ENCODE results near the gene TSEN15. TPM values are rescaled to one million over a fixed set of nuclear protein-coding genes. Genes with fewer than 3 reads are reported as not detected.

Gene TSEN15
- total and polyA plus RNA-seq, 10 of the 15 experiments (the other 5 are each of a cell fraction or from before 2014, with no cell fraction given) = 21.1 to 136 (median 70.2) TPM

GRCh38 chr1:184112176-184112948, 60.8 kb downstream of the TSEN15 start:
- ChIA-PET POLR2A (interaction anchor here (0.6 to 0.7 kb wide), 2 partner anchors 48 to 1413 kb away, joined by 3 read pairs; no protein-coding TSS in a partner anchor), RAD21 (ENCODE audit: unreplicated experiment) (no interaction called here), SMC1A (ENCODE audit: uncharacterized antibody, unreplicated experiment) (interaction anchor here (1.1 kb wide), 1 partner anchor 10 kb away, joined by 3 read pairs; no protein-coding TSS in a partner anchor), CTCF (interaction anchor here (0.7 to 1.7 kb wide), 3 partner anchors 10 to 552 kb away, joined by 3 to 4 read pairs (median 4); no protein-coding TSS in a partner anchor)
- in situ Hi-C loops (cut with MboI) (no loop called here), intact Hi-C loops (cut with micrococcal nuclease; ENCODE audit: unreplicated experiment) (no loop called here)
- Histone ChIP-seq H3K4me1 (ENCODE audit: control insufficient read depth, insufficient read depth, low read length) (no peaks in the 10 kb centered on the region), H2AFZ (ENCODE audit: control insufficient read depth, low read depth, low read length) (no peak overlapping the region), H4K20me1 (ENCODE audit: control insufficient read depth, insufficient read depth) (no peaks in the 10 kb centered on the region), H3K9me3 (replicated peaks; ENCODE audit: control insufficient read depth, insufficient read depth, low read length) (no peaks in the 10 kb centered on the region), H3K36me3 (ENCODE audit: control insufficient read depth in 2 of 2, insufficient read depth in 2 of 2, low read length in 1 of 2) (no peaks in the 10 kb centered on the region), H3K27ac (ENCODE audit: control insufficient read depth, insufficient read depth) (no peak overlapping the region), H3K27me3 (replicated peaks in 1 of 2; ENCODE audit: control insufficient read depth in 2 of 2, insufficient read depth in 2 of 2, low read length in 1 of 2) (no peaks in the 10 kb centered on the region; a peak in 1 of 4 replicates), H3K79me2 (ENCODE audit: control insufficient read depth, insufficient read depth, low read length) (no peaks in the 10 kb centered on the region), H3K4me2 (ENCODE audit: control insufficient read depth, insufficient read depth) (no peak overlapping the region), H3K4me3 (no peak overlapping the region), H3K9ac (ENCODE audit: control insufficient read depth, insufficient read depth, low read length) (no peak overlapping the region)
- no peak for ATAC-seq
- no peak for DNase-seq (ENCODE audit: low read depth, low spot score)
- FAIRE-seq = no peak
- TF ChIP-seq GABPA (IDR thresholded peaks at IDR 0.05; ENCODE audit: low read depth) (no peak), MXI1 (IDR thresholded peaks at IDR 0.05; ENCODE audit: low read depth, low read length) (no peak), TCF3 (IDR thresholded peaks at IDR 0.05; ENCODE audit: borderline replicate concordance, insufficient read depth, low read depth, low read length) (no peak), YBX1 (IDR thresholded peaks at IDR 0.05) (no peak), EED (IDR thresholded peaks at IDR 0.05; ENCODE audit: low read depth) (no peak)
- 59% methylated on average over 2 of the region's 2 CpGs for WGBS (ENCODE audit: insufficient coverage, insufficient replicate concordance, low lambda C conversion rate, missing lambda C conversion rate)
- no TSS peak for BruUV-seq (replicated peaks)

GRCh38 chr1:184113251-184113650, 61.7 kb downstream of the TSEN15 start:
- no peak overlapping the region for H3K27ac ChIP-seq (ENCODE audit: control insufficient read depth, insufficient read depth)
- H3K27me3 ChIP-seq (replicated peaks in 1 of 2; ENCODE audit: control insufficient read depth in 2 of 2, insufficient read depth in 2 of 2, low read length in 1 of 2) = no peaks in the 10 kb centered on the region; a peak in 1 of 4 replicates
- DNase-seq (ENCODE audit: low read depth, low spot score) = no peak
- ChIA-PET RAD21 (ENCODE audit: unreplicated experiment) (no interaction called here), SMC1A (ENCODE audit: uncharacterized antibody, unreplicated experiment) (interaction anchor here (0.6 to 1.1 kb wide), 2 partner anchors 11 to 15 kb away, joined by 3 read pairs; no protein-coding TSS in a partner anchor), CTCF (interaction anchor here (0.7 to 1.7 kb wide), 3 partner anchors 9 to 551 kb away, joined by 3 to 4 read pairs (median 4); no protein-coding TSS in a partner anchor), POLR2A (no interaction called here)
- in situ Hi-C loops (cut with MboI) (no loop called here), intact Hi-C loops (cut with micrococcal nuclease; ENCODE audit: unreplicated experiment) (no loop called here)
- no peak overlapping the region for H3K4me3 ChIP-seq
- WGBS (ENCODE audit: insufficient coverage, insufficient replicate concordance, low lambda C conversion rate, missing lambda C conversion rate) = 100% methylated on average over 1 of the region's 1 CpG
- no peak for TF ChIP-seq BCLAF1 (IDR thresholded peaks at IDR 0.05)
- TF ChIP-seq HDAC2 (IDR thresholded peaks at IDR 0.05) = no peak
- no peak for TF ChIP-seq IRF3 (IDR thresholded peaks at IDR 0.05)
- H3K9me3 ChIP-seq (replicated peaks; ENCODE audit: control insufficient read depth, insufficient read depth, low read length) = no peaks in the 10 kb centered on the region
- H3K36me3 ChIP-seq (ENCODE audit: control insufficient read depth in 2 of 2, insufficient read depth in 2 of 2, low read length in 1 of 2) = no peaks in the 10 kb centered on the region
- FAIRE-seq = peak; percentile 66
- no TSS peak for BruUV-seq (replicated peaks)
- H3K4me1 ChIP-seq (ENCODE audit: control insufficient read depth, insufficient read depth, low read length) = no peaks in the 10 kb centered on the region
- no peak for ATAC-seq
- no peak overlapping the region for H2AFZ ChIP-seq (ENCODE audit: control insufficient read depth, low read depth, low read length)
- no peaks in the 10 kb centered on the region for H4K20me1 ChIP-seq (ENCODE audit: control insufficient read depth, insufficient read depth)
- no peak overlapping the region for H3K4me2 ChIP-seq (ENCODE audit: control insufficient read depth, insufficient read depth)
- H3K9ac ChIP-seq (ENCODE audit: control insufficient read depth, insufficient read depth, low read length) = no peak overlapping the region
- no peaks in the 10 kb centered on the region for H3K79me2 ChIP-seq (ENCODE audit: control insufficient read depth, insufficient read depth, low read length)
